GM12864 (cell line): ENCODE data around the gene PROP1.

Source experiments
- DNase-seq: peaks from one replicate; pipeline ENCODE4 v3.0.0-alpha.2; 2011; ENCODE audit warnings: low read depth
- H3K4me3 ChIP-seq: 2 replicates; pipeline ENCODE4 v1.5.1; 2011; ENCODE audit warnings: mild to moderate bottlenecking, low read depth, low read length, control low read depth
- CTCF ChIP-seq: IDR thresholded peaks from 2 replicates; pipeline ENCODE4 v1.5.1; 2011; ENCODE audit warnings: low read depth, mild to moderate bottlenecking, moderate library complexity, low read length, control low read depth, inconsistent platforms; ENCODE audit errors: missing control alignments

PROP1 gene

GRCh38 chr5:177996660-177997318 lies 747 bp upstream of the PROP1 start:
- no peak overlapping the region for H3K4me3 ChIP-seq
- DNase-seq = no peak
- no peak for TF ChIP-seq CTCF

- no peak for TF ChIP-seq CTCF
- no peak for DNase-seq
- H3K4me3 ChIP-seq = no peak overlapping the region
Measured at GRCh38 chr5:177994561-177995190, 1.4 kb downstream of the PROP1 start.

DNA sequence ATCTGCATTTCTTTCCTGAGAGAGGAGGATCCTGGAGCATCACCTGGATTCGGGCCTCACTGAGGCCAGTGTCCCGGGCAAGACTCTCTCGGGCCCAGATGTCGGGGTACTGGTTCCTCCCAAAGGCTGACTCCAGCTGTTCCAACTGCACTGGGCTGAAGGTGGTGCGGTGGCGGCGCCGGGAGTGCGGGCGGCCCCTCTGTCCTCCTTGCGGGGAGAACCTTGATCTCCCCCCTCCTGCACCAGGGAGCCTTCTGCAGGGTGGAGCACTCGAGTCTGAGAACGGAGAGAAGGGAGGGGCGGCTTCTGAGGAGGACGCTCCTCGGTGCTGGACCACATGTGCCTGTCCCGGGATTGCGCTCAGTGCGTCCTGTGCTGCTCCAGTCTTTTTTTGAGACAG lies 2.0 kb downstream of the PROP1 start:
- TF ChIP-seq CTCF = no peak
- no peak for DNase-seq
- no peak overlapping the region for H3K4me3 ChIP-seq

DNA sequence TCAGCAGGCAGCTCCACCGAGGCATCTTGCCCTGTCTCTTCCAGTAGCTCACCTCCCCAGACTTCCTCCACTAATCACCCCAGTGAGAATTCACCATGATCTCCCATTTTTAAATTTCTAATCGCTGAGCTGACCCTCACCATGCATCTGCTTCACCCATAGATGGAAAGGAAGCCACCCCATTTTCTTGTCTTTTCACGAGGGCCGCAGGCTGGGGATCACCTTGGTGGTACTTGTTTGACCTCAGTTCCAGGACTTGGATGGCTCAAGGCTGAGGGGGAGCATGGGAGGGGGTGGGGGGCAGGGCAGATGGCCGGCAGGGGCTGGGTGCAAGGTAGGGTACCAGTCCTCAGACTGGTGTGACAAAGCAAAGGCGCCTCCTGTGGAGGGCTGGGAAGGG lies 3.6 kb downstream of the PROP1 start:
- no peak for TF ChIP-seq CTCF
- no peak overlapping the region for H3K4me3 ChIP-seq
- DNase-seq = no peak

GRCh38 chr5:177988989-177989625 lies 6.9 kb downstream of the PROP1 start:
- H3K4me3 ChIP-seq = no peak overlapping the region
- no peak for TF ChIP-seq CTCF
- no peak for DNase-seq

GRCh38 chr5:177987326-177987725 lies 8.7 kb downstream of the PROP1 start:
- no peak overlapping the region for H3K4me3 ChIP-seq
- no peak for TF ChIP-seq CTCF
- DNase-seq = no peak
